HS-27A (cell line): ENCODE data around the gene USH1C.

Experiments used
- DNase-seq: peaks from one replicate; pipeline ENCODE4 v3.0.0-alpha.2; 2012; ENCODE audit warnings: low read depth, missing footprints

Gene USH1C

GRCh38 chr11:17547051-17547577 lies 2.9 kb upstream of the USH1C start, which contains the start of gene OTOG:
Gene OTOG, plus strand, starts transcription at chr11:17547259. Its CDS starts 114 bp downstream, at chr11:17547373.
- no peak for DNase-seq

GRCh38 chr11:17546240-17546639 lies 2.0 kb upstream of the USH1C start:
- no peak for DNase-seq

- no peak for DNase-seq
Observed at GRCh38 chr11:17543574-17544180, 539 bp downstream of the USH1C start.

- DNase-seq, result no peak
Observed at GRCh38 chr11:17543041-17543440, 1.2 kb downstream of the USH1C start.

GRCh38 chr11:17542249-17542648 lies 2.0 kb downstream of the USH1C start:
- no peak for DNase-seq

DNA sequence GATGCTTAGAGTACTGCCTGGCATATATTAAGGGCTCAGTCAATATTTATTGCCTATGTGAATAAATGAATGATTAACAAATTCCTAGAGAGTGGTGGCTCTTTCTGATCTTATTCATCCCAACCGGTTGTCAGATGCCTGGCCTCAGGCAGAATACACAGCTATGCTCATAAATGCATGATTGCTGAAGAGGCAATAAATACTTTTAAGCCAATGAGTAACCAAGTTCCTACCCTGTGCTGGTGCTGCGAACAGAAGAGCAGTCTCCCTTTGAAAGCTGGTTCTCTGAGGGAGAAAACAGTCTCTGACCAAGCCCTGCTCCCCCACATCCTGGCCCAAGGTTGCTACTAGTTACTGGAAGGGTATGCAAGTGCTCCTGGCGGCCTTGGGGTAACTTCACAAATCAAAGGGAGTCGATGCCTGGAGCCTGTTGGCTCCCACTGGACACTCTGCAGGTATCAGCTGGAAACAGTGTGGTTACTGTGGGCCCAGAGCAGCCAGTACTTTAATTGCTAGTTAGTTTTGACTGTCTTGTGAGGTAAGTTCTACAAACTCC lies 2.8 kb downstream of the USH1C start:
- DNase-seq, result no peak

GRCh38 chr11:17540807-17541206 lies 3.4 kb downstream of the USH1C start:
- no peak for DNase-seq

DNA sequence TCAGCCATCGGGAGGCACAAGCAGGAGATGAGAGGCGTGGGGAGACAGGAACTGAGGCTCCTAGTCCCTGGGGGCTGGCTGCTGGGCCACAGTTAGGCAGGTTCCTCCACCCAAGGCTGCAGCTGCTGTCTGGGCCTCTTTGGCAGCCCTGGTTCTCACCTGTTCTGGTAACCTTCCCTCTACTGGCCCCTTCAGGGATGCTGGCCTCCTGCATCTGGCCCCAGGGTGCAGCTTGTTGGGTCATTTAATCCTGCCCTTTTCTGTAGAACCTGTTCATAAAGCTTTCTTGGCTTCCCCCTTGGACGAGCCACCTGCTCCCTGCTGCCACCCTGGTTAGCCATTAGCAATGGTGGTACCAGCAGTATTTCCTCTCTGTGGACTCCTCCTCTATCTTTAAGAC lies 5.5 kb downstream of the USH1C start:
- DNase-seq, result no peak

DNA sequence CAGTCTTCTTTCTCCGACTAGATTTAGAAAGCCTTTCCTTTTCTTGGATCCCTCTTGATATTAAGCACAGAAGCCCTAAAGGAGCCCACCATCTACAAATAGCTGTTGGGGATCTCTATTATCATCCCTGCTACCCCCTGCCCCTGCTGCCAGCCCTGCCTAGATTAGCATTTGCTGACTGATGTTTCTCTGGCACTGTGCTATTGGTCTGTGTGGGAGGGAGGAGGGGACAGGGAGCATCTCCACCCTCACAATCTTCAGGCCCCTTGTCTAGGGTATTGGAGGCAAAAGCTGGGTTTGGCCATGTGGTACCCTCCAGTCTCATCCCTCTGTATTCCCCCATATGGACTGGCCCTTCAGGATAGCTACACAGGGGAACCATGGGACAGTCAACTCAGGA lies 6.2 kb downstream of the USH1C start:
- DNase-seq, result no peak

GRCh38 chr11:17537261-17537660 lies 7.0 kb downstream of the USH1C start:
- no peak for DNase-seq

DNA sequence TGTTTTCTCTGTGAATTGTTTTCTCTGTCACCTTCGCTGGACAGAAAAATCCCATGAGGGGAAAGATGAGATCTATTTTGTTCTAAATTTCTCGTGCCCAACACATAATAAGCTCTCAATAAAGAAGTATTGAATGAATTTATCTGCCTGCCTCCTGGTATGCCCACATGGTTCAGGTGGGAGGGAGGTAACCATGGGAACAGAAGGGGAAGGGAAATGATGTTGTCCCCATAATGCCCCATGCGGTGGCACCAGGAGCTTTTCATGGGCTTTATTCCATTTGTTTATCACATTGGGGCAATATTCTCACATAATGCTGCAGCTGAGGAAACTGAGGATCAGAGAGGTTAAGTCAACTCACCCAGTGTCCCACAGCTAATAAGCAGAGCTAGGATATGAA lies 8.7 kb downstream of the USH1C start:
- DNase-seq, result no peak

- no peak for DNase-seq
Observed at GRCh38 chr11:17533778-17534415, 10.3 kb downstream of the USH1C start.

DNA sequence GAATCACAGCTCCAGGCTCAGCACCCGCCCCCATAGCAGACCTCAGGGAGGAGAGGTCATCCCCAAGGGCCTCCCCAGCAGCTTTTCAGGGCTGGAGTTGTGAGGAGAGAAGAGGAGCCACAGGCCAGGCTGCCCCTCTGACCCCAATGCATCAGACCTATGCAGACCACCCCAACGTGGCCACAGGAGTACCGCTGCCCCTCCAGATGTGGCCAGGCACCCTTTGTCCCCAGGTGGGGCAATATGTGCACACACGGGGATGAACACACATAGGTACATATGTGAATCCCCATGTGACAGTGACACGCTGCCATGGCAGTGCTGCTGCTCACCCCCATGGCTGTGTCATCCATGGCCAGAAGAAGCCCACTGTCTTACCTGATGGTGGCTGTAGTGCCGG lies 10.9 kb downstream of the USH1C start:
- DNase-seq, result no peak

- no peak for DNase-seq
Observed at GRCh38 chr11:17532784-17533183, 11.4 kb downstream of the USH1C start.

GRCh38 chr11:17531636-17532113 lies 12.5 kb downstream of the USH1C start:
- no peak for DNase-seq

DNA sequence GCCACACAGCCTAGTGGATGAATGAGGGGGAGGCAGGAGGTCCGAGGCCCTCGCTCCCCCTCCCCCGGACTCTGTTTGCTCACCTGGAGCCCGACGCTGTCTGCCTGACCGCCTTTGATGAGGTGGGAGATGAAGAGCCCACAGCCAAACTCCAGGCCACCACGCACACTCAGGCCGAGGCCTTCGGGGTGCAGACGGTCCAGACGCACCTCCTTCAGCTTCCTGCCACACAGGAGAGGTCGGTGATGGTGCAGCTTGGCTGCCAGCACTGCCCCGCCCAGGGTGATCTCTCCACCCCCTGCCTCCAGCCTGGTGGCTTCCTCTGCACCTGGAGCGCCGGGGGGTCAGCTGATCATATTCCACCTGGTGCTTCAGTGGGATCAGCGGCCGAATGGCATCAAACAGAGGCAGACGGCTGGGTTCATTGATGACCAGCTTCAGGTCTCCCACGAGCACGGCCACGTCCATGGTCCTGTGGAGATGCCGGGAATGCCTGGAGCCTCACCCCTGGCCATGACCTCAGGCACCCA lies 13.1 kb downstream of the USH1C start:
- no peak for DNase-seq

DNA sequence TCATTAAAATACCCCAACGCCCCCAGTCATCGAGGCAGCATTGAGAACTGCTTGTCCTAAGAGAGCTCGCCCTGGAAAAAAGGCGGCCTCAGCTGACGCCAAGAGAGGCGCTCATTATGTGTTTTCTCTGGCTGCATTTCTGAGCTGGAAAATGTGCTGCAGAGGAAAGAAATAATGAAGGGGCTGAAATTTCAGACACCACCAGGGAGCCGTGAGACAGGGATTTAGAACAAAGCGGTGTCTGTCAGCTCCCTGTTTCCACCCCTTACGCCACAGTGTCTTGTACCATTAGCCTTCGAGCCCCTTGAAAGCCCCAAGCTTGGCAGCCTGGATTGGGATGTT lies 14.4 kb downstream of the USH1C start:
- DNase-seq, result no peak

- no peak for DNase-seq
Observed at GRCh38 chr11:17528906-17529843, 15.0 kb downstream of the USH1C start.

DNA sequence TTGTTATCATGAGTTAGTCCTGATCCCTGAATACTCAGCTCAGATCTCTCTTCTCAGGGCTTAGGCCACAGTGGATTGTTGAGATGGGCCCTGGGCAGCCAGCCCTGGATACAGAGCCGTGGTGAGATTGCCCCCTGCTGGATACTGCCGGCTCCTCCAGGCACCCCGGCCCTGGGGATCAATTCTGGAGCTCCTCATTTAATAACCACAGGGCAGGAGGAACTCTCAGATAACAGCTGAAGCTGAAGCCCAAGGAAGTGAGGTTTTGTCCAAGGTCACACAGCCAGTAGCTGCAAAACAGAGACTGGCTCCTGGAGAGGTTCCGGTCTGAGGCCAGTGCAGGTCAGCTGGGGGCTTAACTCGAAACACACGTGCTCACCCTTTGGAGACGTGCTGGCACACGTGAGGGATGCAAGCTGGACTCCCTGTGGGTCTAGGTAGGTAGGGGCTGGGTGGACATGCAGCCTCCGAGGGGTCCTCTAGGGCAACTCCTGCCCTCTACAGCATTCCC lies 16.0 kb downstream of the USH1C start:
- no peak for DNase-seq

GRCh38 chr11:17527628-17527995 lies 16.6 kb downstream of the USH1C start:
- DNase-seq, result no peak

DNA sequence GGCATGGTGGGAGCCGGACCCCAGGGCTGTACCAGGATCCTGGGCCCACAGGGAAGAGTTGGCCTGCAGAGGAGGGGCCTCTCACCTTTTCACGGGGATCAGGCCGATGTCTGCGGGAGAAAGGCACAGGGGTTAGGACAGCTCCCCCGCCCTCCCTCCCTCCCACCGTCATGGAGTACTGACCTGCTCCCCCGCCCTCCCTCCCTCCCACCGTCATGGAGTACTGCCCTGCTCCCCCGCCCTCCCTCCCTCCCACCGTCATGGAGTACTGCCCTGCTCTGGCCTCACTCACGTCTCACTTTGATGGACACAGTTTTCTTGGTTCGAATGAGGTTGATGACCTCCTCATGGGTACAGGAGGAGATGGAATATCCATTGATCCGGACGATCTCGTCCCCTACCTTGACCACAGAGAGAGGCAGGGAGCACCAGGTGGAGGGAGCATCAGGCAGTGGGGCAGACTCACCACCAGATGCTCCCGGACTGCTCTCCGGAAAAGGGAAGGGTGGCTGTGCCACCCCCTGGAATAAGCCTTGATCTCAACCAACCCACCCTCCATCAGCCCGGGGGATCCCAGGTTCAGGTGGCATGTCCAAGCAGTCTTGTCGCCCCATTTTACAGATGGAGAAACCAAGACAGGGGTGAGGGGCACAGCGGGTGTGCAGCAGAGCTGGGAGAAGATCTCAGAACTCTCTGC lies 17.1 kb downstream of the USH1C start:
- no peak for DNase-seq
